IMR-90 (cell line): Measurements from ENCODE around the gene GUCY2D. TPM values are rescaled to one million over a fixed set of nuclear protein-coding genes. Genes with fewer than 3 reads are reported as not detected.

Experiments
- ATAC-seq: fragments of 200-7000 bp; cut with Tn5 transposase; 2 replicates; pipeline ENCODE4 v1.9.1; 2020; ENCODE audit warnings: low read depth, mild to moderate bottlenecking, moderate library complexity
- BruUV-seq: library from RNA; stranded (reverse); fragments of 400-500 nt; replicated peaks from 2 replicates; lab custom pipeline; 2021; lab: Mats Ljungman, UMichigan
- CTCF ChIA-PET: fragments of 300-600 bp; formaldehyde crosslinking; extraction: SDS; loops from one replicate; lab custom pipeline; 2021; ENCODE audit warnings: antibody characterized with exemption; lab: Yijun Ruan, JAX
- POLR2A ChIA-PET: fragments of 300-600 bp; sonication (Branson Sonifier 250); formaldehyde crosslinking; loops from one replicate; lab custom pipeline; 2022; ENCODE audit warnings: antibody characterized with exemption; ENCODE audit not compliant: unreplicated experiment; lab: Charles Lee
- DNase-seq: peaks from one replicate; pipeline ENCODE4 v3.0.0; 2013
- H2AFZ ChIP-seq: replicated peaks from 2 replicates; pipeline ENCODE3; 2013; ENCODE audit warnings: low read length, mild to moderate bottlenecking; ENCODE audit not compliant: poor library complexity
- H2AK5ac ChIP-seq: 2 replicates; pipeline ENCODE4 v1.6.1; 2013; ENCODE audit warnings: low read depth, low read length, inconsistent platforms
- H2AK9ac ChIP-seq: replicated peaks from 2 replicates; pipeline ENCODE3; 2013; ENCODE audit warnings: mild to moderate bottlenecking, low read depth, low read length, moderate library complexity; ENCODE audit not compliant: poor library complexity
- H2BK120ac ChIP-seq: 2 replicates; pipeline ENCODE4 v1.6.1; 2013; ENCODE audit warnings: low read depth, low read length, inconsistent platforms
- H2BK15ac ChIP-seq: 3 replicates; pipeline ENCODE4 v1.6.1; 2013; ENCODE audit warnings: low read depth, low read length, inconsistent platforms
- H2BK20ac ChIP-seq: 2 replicates; pipeline ENCODE4 v1.6.1; 2013; ENCODE audit warnings: low read depth, mild to moderate bottlenecking, inconsistent platforms, low read length, moderate library complexity
- H2BK5ac ChIP-seq: 2 replicates; pipeline ENCODE4 v1.6.1; 2013; ENCODE audit warnings: mild to moderate bottlenecking, low read depth, low read length, inconsistent platforms; ENCODE audit not compliant: poor library complexity, severe bottlenecking
- H3K14ac ChIP-seq: replicated peaks from 2 replicates; pipeline ENCODE4 v1.6.1; 2013; ENCODE audit warnings: low read depth, low read length, inconsistent platforms
- H3K18ac ChIP-seq: 2 replicates; pipeline ENCODE4 v1.6.1; 2013; ENCODE audit warnings: low read depth, low read length, control low read depth
- H3K23ac ChIP-seq: 2 replicates; pipeline ENCODE4 v1.6.1; 2013; ENCODE audit warnings: low read depth, low read length, inconsistent platforms
- H3K27ac ChIP-seq: 2 replicates; pipeline ENCODE4 v1.5.1; 2013; ENCODE audit warnings: mild to moderate bottlenecking, control low read depth, low read length; ENCODE audit not compliant: insufficient read depth
- H3K27me3 ChIP-seq: 2 replicates; pipeline ENCODE4 v1.6.1; 2013; ENCODE audit warnings: low read length; ENCODE audit not compliant: control insufficient read depth, insufficient read depth
- H3K36me3 ChIP-seq: 2 replicates; pipeline ENCODE4 v1.6.1; 2013; ENCODE audit warnings: low read length, mixed read lengths; ENCODE audit not compliant: control insufficient read depth, insufficient read depth
- H3K4ac ChIP-seq: 2 replicates; pipeline ENCODE4 v1.6.1; 2013; ENCODE audit warnings: low read depth, low read length, inconsistent platforms
- H3K4me1 ChIP-seq: 2 replicates; pipeline ENCODE4 v1.6.1; 2013; ENCODE audit warnings: low read length, mixed read lengths; ENCODE audit not compliant: control insufficient read depth, insufficient read depth
- H3K4me2 ChIP-seq: 2 replicates; pipeline ENCODE4 v1.6.1; 2013; ENCODE audit warnings: low read depth, mild to moderate bottlenecking, control low read depth, low read length, moderate library complexity
- H3K4me3 ChIP-seq: 2 replicates; pipeline ENCODE4 v1.5.1; 2013; ENCODE audit warnings: low read depth, mild to moderate bottlenecking, control low read depth, low read length, moderate library complexity; ENCODE audit not compliant: insufficient read depth
- H3K56ac ChIP-seq: 2 replicates; pipeline ENCODE4 v1.6.1; 2013; ENCODE audit warnings: low read length, inconsistent platforms; ENCODE audit not compliant: insufficient read depth; ENCODE audit errors: extremely low read depth
- H3K79me1 ChIP-seq, 2 experiments: 2 replicates each; pipeline ENCODE4 v1.6.1; 2013; ENCODE audit warnings: low read length in 2 of 2, inconsistent platforms in 1 of 2, low read depth in 1 of 2
- H3K9ac ChIP-seq: 2 replicates; pipeline ENCODE4 v1.6.1; 2013; ENCODE audit warnings: low read depth, low read length, control low read depth
- H3K9me1 ChIP-seq: 2 replicates; pipeline ENCODE4 v1.6.1; 2013; ENCODE audit warnings: low read length, inconsistent platforms; ENCODE audit not compliant: insufficient read depth
- H3K9me3 ChIP-seq: 2 replicates; pipeline ENCODE4 v1.6.1; 2013; ENCODE audit warnings: low read length; ENCODE audit not compliant: control insufficient read depth, insufficient read depth
- H4K20me1 ChIP-seq: 2 replicates; pipeline ENCODE4 v1.6.1; 2013; ENCODE audit warnings: low read length, inconsistent platforms; ENCODE audit not compliant: insufficient read depth
- H4K5ac ChIP-seq: 2 replicates; pipeline ENCODE4 v1.6.1; 2013; ENCODE audit warnings: mild to moderate bottlenecking, low read depth, low read length, control low read depth
- H4K8ac ChIP-seq, 2 experiments: 2 replicates each; pipeline ENCODE4 v1.6.1; 2013; ENCODE audit warnings: low read depth in 2 of 2, low read length in 2 of 2, control low read depth in 1 of 2, inconsistent platforms in 1 of 2
- H4K91ac ChIP-seq: 2 replicates; pipeline ENCODE4 v1.6.1; 2013; ENCODE audit warnings: low read depth, low read length, inconsistent platforms; ENCODE audit not compliant: insufficient read depth
- BHLHE40 ChIP-seq: fragments of 150-350 bp; IDR thresholded peaks from 2 replicates; pipeline ENCODE4 v1.6.1; 2016; ENCODE audit warnings: mild to moderate bottlenecking, low read depth, low read length
- CEBPB ChIP-seq: IDR thresholded peaks from 2 replicates; pipeline ENCODE4 v1.6.1; 2012; ENCODE audit warnings: low read depth, low read length, improper control_type of control experiment
- CTCF ChIP-seq: conservative IDR thresholded peaks from 2 replicates; pipeline ENCODE4 v1.5.1; 2012; ENCODE audit warnings: mild to moderate bottlenecking, low read depth, low read length, improper control_type of control experiment
- RAD21 ChIP-seq: IDR thresholded peaks from 2 replicates; pipeline ENCODE4 v1.6.1; 2012; ENCODE audit warnings: low read length, improper control_type of control experiment
- RFX5 ChIP-seq: IDR thresholded peaks from 2 replicates; pipeline ENCODE4 v1.8.0; 2012; ENCODE audit warnings: low read depth, mild to moderate bottlenecking, low read length, moderate library complexity
- SMC3 ChIP-seq: fragments of 150-350 bp; IDR thresholded peaks from 2 replicates; pipeline ENCODE4 v1.6.1; 2016; ENCODE audit warnings: low read depth, mild to moderate bottlenecking, antibody characterized with exemption, low read length, moderate library complexity
- USF2 ChIP-seq: fragments of 150-350 bp; IDR thresholded peaks from 2 replicates; pipeline ENCODE4 v1.6.1; 2017; ENCODE audit warnings: mild to moderate bottlenecking, antibody characterized with exemption, low read length, low read depth
- WGBS, 2 experiments: methylation state at CpG; one replicate each; pipeline versions ENCODE4 v1.1.5 to v1.1.7; 2013; ENCODE audit warnings: missing lambda C conversion rate in 2 of 2; ENCODE audit not compliant: insufficient read length in 1 of 2; ENCODE audit errors: extremely low coverage in 2 of 2; 5-methylcytosine and 5-hydroxymethylcytosine counted together
- dilution Hi-C: fragments of 300-500 bp; cut with HindIII; formaldehyde crosslinking; loops from one replicate; pipeline ENCODE4 v1.14.3; 2018; ENCODE audit warnings: low sequenced_read_pairs; ENCODE audit not compliant: unreplicated experiment
- in situ Hi-C: fragments of 300-500 bp; cut with MboI; formaldehyde crosslinking; loops from 3 replicates; pipeline ENCODE4 v1.14.3; 2019; ENCODE audit warnings: low sequenced_read_pairs, inconsistent platforms, mixed read lengths
- intact Hi-C: fragments of 100-400 bp; cut with micrococcal nuclease; formaldehyde crosslinking; loops from 2 replicates; pipeline ENCODE4 v1.10.0; 2022
- polyA plus RNA-seq, 3 experiments: library from polyadenylated mRNA; depleted of rRNA; stranded (reverse); fragments of >200 nt; gene quantifications; 2 replicates each; pipeline ENCODE4 v1.2.3, GENCODE V29; 2012; ENCODE audit warnings: low replicate concordance in 1 of 3
- total RNA-seq: library from RNA; depleted of rRNA; stranded (reverse); fragments of >200 nt; gene quantifications from 2 replicates; pipeline ENCODE4 v1.2.3, GENCODE V29; 2012

GUCY2D gene
- total and polyA plus RNA-seq, 2 of the 4 experiments (the other 2 are of a cell fraction) = 0.03 TPM; not detected in 1

GRCh38 chr17:7988750-7989178 is 13.7 kb upstream of the GUCY2D start:
- peak; percentile 64 for ATAC-seq
- intact Hi-C loops = loop anchor here (1.0 to 5.0 kb wide), 4 partner anchors 56 to 245 kb away; partner anchors contain the start of genes CNTROB and TRAPPC1
- H3K9ac ChIP-seq = no peak overlapping the region
- in situ Hi-C loops = loop anchor here (5.0 to 25.0 kb wide), 2 partner anchors 76 to 251 kb away; no protein-coding TSS in a partner anchor
- peak overlapping the region in 1 of 2 experiments; percentile 54; a peak in 1 of 4 replicates for H4K8ac ChIP-seq
- no peak overlapping the region for H3K27ac ChIP-seq
- no peak overlapping the region for H2AFZ ChIP-seq
- no peak overlapping the region for H4K5ac ChIP-seq
- H3K9me3 ChIP-seq = no peaks in the 10 kb centered on the region
- no peak overlapping the region for H2AK9ac ChIP-seq
- DNase-seq = peak; percentile 86
- no peak overlapping the region for H3K4me2 ChIP-seq
- ChIA-PET POLR2A (no interaction called here), CTCF (interaction anchor here (0.6 to 1.7 kb wide), 8 partner anchors 28 to 661 kb away, joined by 3 to 6 read pairs (median 4); partner anchors contain the start of genes NAA38 and RNF227)
- BruUV-seq = no TSS peak
- no peak overlapping the region for H3K18ac ChIP-seq
- H4K20me1 ChIP-seq = no peaks in the 10 kb centered on the region
- no peak overlapping the region for H3K4me3 ChIP-seq
- H3K79me1 ChIP-seq = no peaks in the 10 kb centered on the region
- no peaks in the 10 kb centered on the region for H3K36me3 ChIP-seq
- H3K4me1 ChIP-seq = peaks cover 5% of the 10 kb centered on the region; the same call in 1 of the 2 replicates
- no peak overlapping the region for H4K91ac ChIP-seq
- no peak overlapping the region for H2BK15ac ChIP-seq
- H3K4ac ChIP-seq = no peak overlapping the region; the same call in 1 of the 2 replicates
- WGBS, 2 experiments = 0% methylated on average over 2 of the region's 5 CpGs; no CpG with 5 or more reads in 1 of the 2 experiments
- no peaks in the 10 kb centered on the region for H3K9me1 ChIP-seq
- no peak overlapping the region for H2BK5ac ChIP-seq
- H2BK20ac ChIP-seq = no peak overlapping the region
- TF ChIP-seq SMC3 (peak; percentile 69), CEBPB (no peak), BHLHE40 (0 out of 2 replicates have a peak, but pooled peaks have one; percentile 12), RFX5 (no peak), CTCF (peak; percentile 69), USF2 (peak; percentile 86), RAD21 (peak; percentile 73)
- no peak overlapping the region for H3K56ac ChIP-seq
- H2BK120ac ChIP-seq = no peak overlapping the region
- H3K27me3 ChIP-seq = peaks cover 5% of the 10 kb centered on the region
- no peak overlapping the region for H3K23ac ChIP-seq
- H2AK5ac ChIP-seq = no peak overlapping the region
- H3K14ac ChIP-seq = no peak overlapping the region
- dilution Hi-C loops = no loop called here
